Spinal cord (tissue), 10 donors: ENCODE data around the gene SOX5. TPM values are rescaled to one million over a fixed set of nuclear protein-coding genes. Genes with fewer than 3 reads are reported as not detected.
"Not testable (repeated sequence)": the region's sequence is repeated elsewhere in the genome, so short reads cannot be mapped to it uniquely, and the experiment has no call there.

Source experiments
- DNase-seq, 6 donors: peaks; one replicate each; pipeline versions ENCODE4 v3.0.0 to v3.0.0-alpha.2; 2013 to 2015; ENCODE audit warnings: low spot score in 6 of 6, low read depth in 4 of 6
- H3K27ac ChIP-seq: one replicate; pipeline ENCODE4 v1.5.1; 2013; ENCODE audit warnings: low read depth, low read length, control low read depth
- H3K27me3 ChIP-seq: one replicate; pipeline ENCODE4 v1.6.1; 2013; ENCODE audit warnings: low read length; ENCODE audit not compliant: control insufficient read depth, insufficient read depth
- H3K36me3 ChIP-seq: one replicate; pipeline ENCODE4 v1.6.1; 2013; ENCODE audit warnings: low read length; ENCODE audit not compliant: control insufficient read depth, insufficient read depth
- H3K4me1 ChIP-seq: one replicate; pipeline ENCODE4 v1.6.1; 2013; ENCODE audit warnings: low read length; ENCODE audit not compliant: control insufficient read depth, insufficient read depth
- H3K4me3 ChIP-seq: one replicate; pipeline ENCODE4 v1.5.1; 2013; ENCODE audit warnings: low read depth, low read length, control low read depth
- H3K9me3 ChIP-seq: one replicate; pipeline ENCODE4 v1.6.1; 2013; ENCODE audit warnings: low read length; ENCODE audit not compliant: control insufficient read depth, insufficient read depth
- WGBS: methylation state at CpG from one replicate; pipeline ENCODE4 v1.1.5; 2013; ENCODE audit warnings: missing lambda C conversion rate; ENCODE audit not compliant: insufficient coverage; 5-methylcytosine and 5-hydroxymethylcytosine counted together
- polyA plus RNA-seq, 2 donors: library from polyadenylated mRNA; unstranded; fragments of 120-200 nt; gene quantifications; one replicate each; pipeline ENCODE4 v1.2.1, GENCODE V29; 2013; ENCODE audit not compliant: insufficient read length in 2 of 2
- total RNA-seq, 2 donors: library from RNA; depleted of rRNA in 1 of 2; stranded (reverse); fragments of 120-200 nt in 1 of 2; fragments of >200 nt in 1 of 2; gene quantifications; one replicate each; pipeline versions ENCODE4 v1.2.3 to v1.2.4, GENCODE V29; 2013 to 2014
- donor health status: healthy.

Gene SOX5
- total and polyA plus RNA-seq, 4 donors, result 20.3 to 48.8 (median 41.8) TPM

DNA sequence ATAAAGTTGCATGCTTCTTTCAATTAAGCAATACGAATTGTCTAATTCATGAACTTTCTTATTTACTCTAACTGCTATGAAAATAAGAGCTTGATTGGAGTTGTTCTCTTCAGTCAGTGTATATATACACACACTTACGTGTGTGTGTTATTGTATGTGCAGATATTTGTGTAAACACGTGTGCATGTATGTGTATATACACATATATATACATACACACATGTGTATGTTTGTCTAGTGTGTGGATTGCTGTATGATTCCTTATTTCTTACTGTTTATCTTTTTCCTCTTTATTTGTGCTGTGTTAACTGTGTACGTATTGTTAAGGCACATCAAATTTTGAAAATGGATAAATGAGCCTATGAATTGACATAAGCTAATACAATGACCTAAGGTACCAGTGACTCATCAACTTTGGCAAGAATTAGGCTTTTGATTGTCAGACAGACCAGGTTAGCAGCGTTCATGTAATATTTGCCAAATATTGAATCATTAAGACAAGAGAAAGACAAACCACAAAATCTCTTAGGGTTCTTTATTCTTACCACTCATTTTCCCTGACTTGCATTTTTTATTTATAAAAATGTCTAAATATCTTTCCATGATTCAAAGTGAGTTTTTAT lies 423.9 kb downstream of the SOX5 start:
- WGBS, result no CpG with 5 or more reads among the region's 5 CpGs

DNA sequence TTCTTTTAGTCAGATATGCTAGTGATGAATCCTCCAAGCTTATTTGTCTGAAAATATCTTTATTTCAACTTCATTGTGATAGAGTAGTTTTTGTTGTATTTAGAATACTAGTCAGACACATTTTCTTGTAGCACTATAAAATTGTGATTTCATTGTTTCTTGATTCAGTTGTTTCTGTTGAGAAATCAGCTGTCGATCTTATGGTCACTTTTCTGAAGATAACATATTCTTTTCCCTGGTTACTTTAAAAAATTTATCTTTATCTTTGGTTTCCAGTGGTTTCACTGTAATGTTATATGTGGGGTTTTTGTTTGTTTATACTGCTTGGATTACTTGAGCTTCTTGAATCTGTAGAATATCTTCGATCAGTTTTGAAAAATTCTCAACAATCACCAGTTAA lies 426.1 kb downstream of the SOX5 start:
- Histone ChIP-seq H3K36me3 (no peaks in the 10 kb centered on the region), H3K27me3 (no peaks in the 10 kb centered on the region), H3K4me1 (no peaks in the 10 kb centered on the region), H3K27ac (no peak overlapping the region), H3K4me3 (no peak overlapping the region), H3K9me3 (peaks cover 3% of the 10 kb centered on the region)
- no peak for DNase-seq
- WGBS, result no CpG with 5 or more reads among the region's 2 CpGs

More for the DNA sequence above, 423.9 kb downstream of the SOX5 start:
- H3K4me1 ChIP-seq, result no peaks in the 10 kb centered on the region
- H3K36me3 ChIP-seq, result peaks cover under 1% of the 10 kb centered on the region
- peaks cover 3% of the 10 kb centered on the region for H3K9me3 ChIP-seq
- no peak for DNase-seq
- H3K4me3 ChIP-seq, result no peak overlapping the region
- H3K27me3 ChIP-seq, result no peaks in the 10 kb centered on the region
- no peak overlapping the region for H3K27ac ChIP-seq

DNA sequence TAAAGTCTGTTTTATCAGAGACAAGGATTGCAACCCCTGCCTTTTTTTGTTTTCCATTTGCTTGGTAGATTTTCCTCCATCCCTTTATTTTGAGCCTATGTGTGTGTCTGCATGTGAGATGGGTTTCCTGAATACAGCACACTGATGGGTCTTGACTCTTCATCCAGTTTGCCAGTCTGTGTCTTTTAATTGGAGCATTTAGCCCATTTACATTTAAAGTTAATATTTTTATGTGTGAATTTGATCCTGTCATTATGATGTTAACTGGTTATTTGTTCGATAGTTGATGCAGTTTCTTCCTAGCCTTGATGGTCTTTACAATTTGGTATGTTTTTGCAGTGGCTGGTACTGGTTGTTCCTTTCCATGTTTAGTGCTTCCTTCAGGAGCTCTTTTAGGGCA lies 430.0 kb downstream of the SOX5 start:
- H3K27ac ChIP-seq, result not testable (repeated sequence)
- no CpG with 5 or more reads among the region's 1 CpG for WGBS

DNA sequence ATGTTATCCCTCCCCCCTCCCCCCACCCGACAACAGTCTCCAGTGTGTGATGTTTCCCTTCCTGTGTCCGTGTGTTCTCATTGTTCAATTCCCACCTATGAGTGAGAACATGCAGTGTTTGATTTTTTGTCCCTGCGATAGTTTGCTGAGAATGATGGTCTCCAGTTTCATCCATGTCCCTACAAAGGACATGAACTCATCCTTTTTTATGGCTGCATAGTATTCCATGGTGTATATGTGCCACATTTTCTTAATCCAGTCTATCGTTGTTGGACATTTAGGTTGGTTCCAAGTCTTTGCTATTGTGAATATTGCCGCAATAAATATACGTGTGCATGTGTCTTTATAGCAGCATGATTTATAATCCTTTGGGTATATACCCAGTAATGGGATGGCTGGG lies 433.7 kb downstream of the SOX5 start:
- not testable (repeated sequence) for H3K9me3 ChIP-seq, H3K27ac ChIP-seq, DNase-seq, H3K36me3 ChIP-seq, H3K4me3 ChIP-seq, H3K4me1 ChIP-seq, H3K27me3 ChIP-seq
- WGBS, result no CpG with 5 or more reads among the region's 6 CpGs

More for the DNA sequence above, 430.0 kb downstream of the SOX5 start:
- not testable (repeated sequence) for DNase-seq, H3K27me3 ChIP-seq, H3K4me3 ChIP-seq, H3K36me3 ChIP-seq, H3K4me1 ChIP-seq, H3K9me3 ChIP-seq

DNA sequence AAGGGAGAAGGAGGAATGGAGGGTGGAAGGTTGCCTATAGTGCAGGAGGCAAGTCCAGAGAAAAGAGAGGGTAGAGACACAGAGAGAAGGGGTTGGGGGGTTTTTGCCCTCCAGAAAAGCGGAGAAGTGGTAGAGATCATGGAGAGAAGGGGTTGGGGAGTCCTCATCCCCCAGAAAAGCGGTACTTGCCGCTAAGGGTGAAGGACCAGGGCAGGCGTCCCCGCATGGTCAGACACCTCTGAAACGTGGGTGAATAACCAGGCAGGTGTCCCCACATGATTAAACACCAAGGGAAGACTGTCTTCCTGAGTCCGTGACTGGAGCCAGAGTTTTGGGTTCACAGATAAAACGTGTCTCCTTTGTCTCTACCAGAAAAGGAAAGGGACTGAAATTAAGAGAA lies 439.0 kb downstream of the SOX5 start:
- no peak overlapping the region for H3K4me3 ChIP-seq
- no peaks in the 10 kb centered on the region for H3K9me3 ChIP-seq
- H3K27me3 ChIP-seq, result no peaks in the 10 kb centered on the region
- 93% methylated on average over 8 of the region's 8 CpGs for WGBS
- H3K27ac ChIP-seq, result no peak overlapping the region
- no peaks in the 10 kb centered on the region for H3K4me1 ChIP-seq
- DNase-seq, result no peak
- no peaks in the 10 kb centered on the region for H3K36me3 ChIP-seq

DNA sequence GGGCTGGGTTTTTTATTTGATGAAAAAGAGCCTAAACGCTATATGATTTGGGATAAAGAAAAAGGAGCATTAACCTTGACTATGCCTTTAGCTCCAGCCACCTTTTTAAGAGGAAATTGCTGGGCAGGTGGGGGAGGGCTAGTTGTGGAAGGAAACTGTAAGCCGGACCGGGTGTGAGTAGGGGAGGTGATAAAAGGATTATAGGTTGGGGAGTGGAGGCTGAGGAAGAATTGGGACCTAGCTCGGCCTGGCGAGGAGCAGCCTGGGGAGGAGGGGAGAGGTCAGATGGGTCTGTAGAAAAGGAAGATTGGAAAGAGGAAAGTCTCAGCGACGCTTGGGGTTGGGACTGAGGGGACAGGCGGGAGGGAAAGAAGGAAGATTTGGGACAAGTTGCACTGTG lies 439.6 kb downstream of the SOX5 start:
- WGBS, result 87% methylated on average over 7 of the region's 8 CpGs

DNA sequence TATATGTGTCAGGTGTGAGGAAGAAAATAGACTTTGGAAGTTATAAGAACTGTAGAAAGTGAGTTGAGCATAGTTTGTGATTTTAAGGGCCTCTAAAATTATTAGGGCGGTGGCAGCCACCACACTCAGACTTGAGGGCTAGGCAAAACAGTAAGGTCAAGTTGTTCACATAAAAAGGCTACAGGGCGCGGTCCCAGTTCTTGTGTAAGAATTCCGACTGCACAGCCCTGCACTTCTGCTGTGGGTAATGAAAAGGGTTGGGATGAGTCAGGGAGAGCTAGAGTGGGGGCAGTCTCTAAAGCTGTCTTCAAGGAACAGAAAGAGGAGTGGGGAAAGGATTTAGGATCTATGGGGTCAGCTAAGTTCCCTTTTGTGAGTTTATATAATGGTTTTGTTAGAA lies 441.7 kb downstream of the SOX5 start:
- H3K9me3 ChIP-seq, H3K27ac ChIP-seq, H3K27me3 ChIP-seq, H3K4me3 ChIP-seq, H3K36me3 ChIP-seq, DNase-seq, H3K4me1 ChIP-seq: not testable (repeated sequence)
- WGBS, result 93% methylated on average over 1 of the region's 4 CpGs

More for the DNA sequence above, 439.6 kb downstream of the SOX5 start:
- not testable (repeated sequence) for H3K9me3 ChIP-seq, H3K27me3 ChIP-seq, H3K4me1 ChIP-seq, DNase-seq, H3K36me3 ChIP-seq, H3K4me3 ChIP-seq, H3K27ac ChIP-seq

DNA sequence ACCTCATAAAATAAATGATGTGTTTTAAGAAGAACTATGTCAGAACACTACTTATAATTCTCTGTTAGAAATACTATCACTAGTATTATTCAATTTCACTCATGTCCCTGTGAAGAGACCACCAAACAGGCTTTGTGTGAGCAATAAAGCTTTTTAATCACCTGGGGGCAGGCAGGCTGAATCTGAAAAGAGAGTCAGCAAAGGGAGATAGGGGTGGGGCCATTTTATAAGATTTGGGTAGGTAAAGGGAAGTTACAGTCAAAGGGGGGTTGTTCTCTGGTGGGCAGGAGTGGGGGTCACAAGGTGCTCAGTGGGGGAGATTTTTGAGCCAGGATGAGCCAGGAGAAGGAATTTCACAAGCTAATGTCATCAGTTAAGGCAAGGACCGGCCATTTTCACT lies 443.7 kb downstream of the SOX5 start:
- H3K27ac ChIP-seq, H3K36me3 ChIP-seq, H3K27me3 ChIP-seq, DNase-seq, H3K9me3 ChIP-seq, H3K4me1 ChIP-seq, H3K4me3 ChIP-seq: not testable (repeated sequence)
- no CpG with 5 or more reads among the region's 1 CpG for WGBS

DNA sequence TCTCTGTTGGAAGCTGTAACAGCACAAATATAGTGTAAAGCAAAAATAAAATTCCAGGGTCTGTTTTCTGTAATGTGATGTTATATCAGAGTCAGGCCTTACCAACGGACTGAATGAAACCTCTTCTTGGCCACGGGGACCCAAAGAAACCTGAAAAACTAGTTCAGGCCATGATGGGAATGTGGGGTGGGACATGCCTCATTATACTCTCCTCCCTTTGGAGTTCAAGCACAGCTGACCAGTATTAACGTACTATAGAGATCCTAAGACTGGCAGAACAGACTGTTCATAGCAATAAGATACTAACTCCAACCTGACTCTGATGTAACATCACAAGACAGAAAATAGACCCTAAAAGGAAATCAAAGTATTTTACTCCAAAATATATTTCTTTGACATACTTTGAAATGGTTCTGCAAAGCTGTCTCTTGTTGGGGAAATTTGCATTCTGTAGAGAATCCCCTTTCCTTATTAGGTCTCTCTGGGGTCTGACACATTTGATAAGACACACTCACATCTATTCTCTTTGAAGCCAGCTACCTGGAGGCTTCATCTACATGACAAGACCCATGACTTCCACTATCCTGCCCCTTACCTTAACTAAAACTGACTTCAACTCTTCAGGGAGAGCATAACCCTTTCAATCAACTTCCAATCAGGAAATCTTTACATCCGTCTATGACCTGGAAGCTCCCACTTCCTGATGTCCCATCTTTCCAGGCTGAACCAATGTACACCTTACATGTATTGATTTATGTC lies 444.6 kb downstream of the SOX5 start:
- no peaks in the 10 kb centered on the region for H3K27me3 ChIP-seq
- no CpG with 5 or more reads among the region's 4 CpGs for WGBS
- no peaks in the 10 kb centered on the region for H3K4me1 ChIP-seq
- no peak overlapping the region for H3K27ac ChIP-seq
- no peak overlapping the region for H3K4me3 ChIP-seq
- no peak for DNase-seq
- no peaks in the 10 kb centered on the region for H3K9me3 ChIP-seq
- no peaks in the 10 kb centered on the region for H3K36me3 ChIP-seq

DNA sequence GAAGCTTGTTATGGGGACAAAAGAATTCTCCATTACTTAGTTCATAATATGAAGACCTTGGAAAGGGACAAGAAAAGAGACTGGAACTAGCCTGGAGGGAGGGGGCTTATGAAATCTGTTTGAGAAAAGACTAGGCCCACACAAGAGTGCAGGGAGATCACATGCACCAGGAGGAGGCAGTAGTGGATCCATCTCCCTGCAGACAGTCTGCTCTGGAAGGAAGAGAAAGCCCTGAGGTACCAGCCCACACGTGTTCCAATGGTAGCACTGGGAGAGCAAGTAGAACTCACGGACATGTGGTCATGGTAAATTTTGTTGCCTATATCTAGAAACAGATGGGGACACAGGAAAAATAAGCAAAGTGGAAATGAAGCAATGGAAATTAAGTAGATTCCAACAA lies 445.4 kb downstream of the SOX5 start:
- WGBS, result 71% methylated on average over 2 of the region's 2 CpGs

More for the DNA sequence above, 445.4 kb downstream of the SOX5 start:
- H3K27me3 ChIP-seq, result no peaks in the 10 kb centered on the region
- no peak overlapping the region for H3K4me3 ChIP-seq
- no peak overlapping the region for H3K27ac ChIP-seq
- H3K4me1 ChIP-seq, result no peaks in the 10 kb centered on the region
- no peak for DNase-seq
- no peaks in the 10 kb centered on the region for H3K36me3 ChIP-seq
- no peaks in the 10 kb centered on the region for H3K9me3 ChIP-seq
